Adrenal gland (tissue), 12 donors: Measurements from ENCODE around the gene GON4L. TPM values are rescaled to one million over a fixed set of nuclear protein-coding genes. Genes with fewer than 3 reads are reported as not detected.
"Not testable (repeated sequence)": the region's sequence is repeated elsewhere in the genome, so short reads cannot be mapped to it uniquely, and the experiment has no call there.

Experiments used
- DNase-seq, 7 donors: peaks; one replicate each; pipeline ENCODE4 v3.0.0-alpha.2; 2019 to 2020
- H3K27ac ChIP-seq, 5 donors: fragments of 200-600 bp; sonication (generic) in 4 of 5; 1 replicate in 3 of 5; 2 replicates in 2 of 5; pipeline versions ENCODE4 v1.5.1 to v1.8.0; 2016 to 2020; ENCODE audit warnings: mild to moderate bottlenecking in 1 of 5
- H3K27me3 ChIP-seq: fragments of 200-600 bp; 2 replicates; pipeline ENCODE4 v1.8.0; 2021
- H3K36me3 ChIP-seq, 2 donors: fragments of 200-600 bp; replicated peaks in 1 of 2; 1 replicate in 1 of 2; 2 replicates in 1 of 2; pipeline versions ENCODE4 v1.5.1 to v1.8.0; 2018 to 2022
- H3K4me1 ChIP-seq, 2 donors: fragments of 200-600 bp; replicated peaks in 1 of 2; 1 replicate in 1 of 2; 2 replicates in 1 of 2; pipeline versions ENCODE4 v1.5.1 to v1.8.0; 2018 to 2021
- H3K4me3 ChIP-seq, 4 donors: fragments of 200-600 bp; sonication (generic) in 3 of 4; one replicate each; pipeline ENCODE4 v1.5.1; 2016 to 2018
- H3K9me3 ChIP-seq, 3 donors: fragments of 200-600 bp; sonication (generic) in 1 of 3; replicated peaks in 1 of 3; 1 replicate in 2 of 3; 2 replicates in 1 of 3; pipeline versions ENCODE4 v1.5.1 to v1.8.0; 2016 to 2021
- POLR2A ChIP-seq, 2 donors: fragments of 450-650 bp; IDR thresholded peaks; one replicate each; pipeline ENCODE4 v1.6.1; 2017; ENCODE audit warnings: antibody characterized with exemption in 2 of 2, mild to moderate bottlenecking in 2 of 2, moderate library complexity in 1 of 2
- WGBS, 4 donors: extraction: QIAGEN DNeasy Blood & Tissue Kit in 2 of 4; methylation state at CpG; one replicate each; pipeline versions ENCODE4 v1.1.5 to v1.1.7; 2013 to 2017; 5-methylcytosine and 5-hydroxymethylcytosine counted together
- intact Hi-C, 2 donors: fragments of 100-400 bp; cut with DNase I; formaldehyde crosslinking; loops; one replicate each; pipeline versions ENCODE4 v1.14.1 to v1.15.0; 2022 to 2023
- polyA plus RNA-seq, 3 donors: library from polyadenylated mRNA; stranded (reverse); fragments of 200-250 nt in 2 of 3; fragments of 350-450 nt in 1 of 3; fragmentation: Illumina TruSeq in 1 of 3; extraction: RNeasy Lipid Tissue Mini Kit (QIAGEN cat#74804) in 1 of 3; gene quantifications; one replicate each; pipeline ENCODE4 v1.2.3, GENCODE V29; 2013 to 2014
- total RNA-seq, 9 donors: library from RNA; depleted of rRNA in 4 of 9; stranded (reverse); fragments of >200 nt in 4 of 9; fragments of 120-200 nt in 1 of 9; fragmentation: NEBNext Ultra II Directional in 1 of 9; extraction: Animal tissue kit (Norgen Biotek cat#: 25700) in 1 of 9; gene quantifications; one replicate each; pipeline versions ENCODE4 v1.1.0 to v1.2.4, GENCODE V29; 2013 to 2023
- TF ChIP-seq, protein P1 (sequence below), 6 experiments: fragments of 450-650 bp in 4 of 6; fragments of 200-600 bp in 2 of 6; sonication (generic) in 1 of 6; IDR thresholded peaks; 1 replicate in 5 of 6; 2 replicates in 1 of 6; pipeline versions ENCODE4 v1.5.1 to v1.8.0; 2016 to 2021; ENCODE audit warnings: antibody characterized with exemption in 6 of 6, mild to moderate bottlenecking in 2 of 6, moderate library complexity in 1 of 6
- donor health status: healthy with polysubstance abuse.
- donor health status: Bipolar disorder and iron deficiency.
- donor health status: DM: yes; HTN: yes; CAD: no.
- donor health status: DM: no; HTN: no; CAD: no.
- donor health status: DM: no; HTN: no; CAD: no.
- donor health status: DM: yes; HTN: yes; CAD: no.

GON4L gene
- total and polyA plus RNA-seq, 12 donors = 13.7 to 41.7 (median 35.0) TPM

DNA sequence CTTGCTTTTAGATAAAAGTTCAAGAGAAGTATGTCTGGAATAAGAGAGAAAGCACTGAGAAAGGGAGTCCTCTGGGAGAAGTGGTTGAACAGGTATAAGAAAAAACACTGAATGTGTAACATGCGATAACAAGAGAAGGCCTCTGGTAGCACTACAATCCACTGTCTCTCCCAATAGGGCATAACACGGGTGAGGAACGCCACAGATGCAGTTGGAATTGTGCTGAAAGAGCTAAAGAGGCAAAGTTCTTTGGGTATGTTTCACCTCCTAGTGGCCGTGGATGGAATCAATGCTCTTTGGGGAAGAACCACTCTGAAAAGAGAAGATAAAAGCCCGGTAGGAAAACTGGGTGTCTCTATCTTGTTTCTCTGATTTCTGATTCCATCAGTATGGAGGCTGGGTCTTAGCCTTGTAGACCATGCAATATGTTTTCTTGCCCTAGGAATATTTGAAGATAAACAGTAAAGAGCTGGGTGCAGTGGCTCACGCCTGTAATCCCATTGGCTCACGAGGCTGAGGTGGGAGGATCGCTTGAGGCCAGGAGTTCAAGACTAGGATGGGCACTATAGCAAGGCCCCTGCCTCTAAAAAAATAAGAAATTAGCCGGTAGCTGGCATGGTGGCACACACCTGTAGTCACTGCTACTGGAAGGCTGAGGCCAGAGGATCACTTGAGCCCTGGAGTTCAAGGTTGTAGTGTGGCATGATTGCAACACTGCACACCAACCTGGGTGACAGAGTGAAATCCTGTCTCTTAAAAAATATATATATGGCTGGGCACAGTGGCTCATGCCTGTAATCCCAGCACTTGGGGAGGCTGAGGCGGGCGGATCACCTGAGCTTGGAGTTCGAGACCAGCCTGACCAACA lies 127.7 kb downstream of the GON4L start:
- DNase-seq = peak; percentile 51 to 85 (median 71)
- no peak overlapping the region for H3K4me3 ChIP-seq
- no peaks in the 10 kb centered on the region for H3K27me3 ChIP-seq
- intact Hi-C loops = no loop called here
- peaks cover 0 to 37% of the 10 kb centered on the region in 2 donors for H3K36me3 ChIP-seq
- peaks cover 0 to 5% of the 10 kb centered on the region in 2 donors for H3K4me1 ChIP-seq
- no peak for TF ChIP-seq POLR2A (IDR thresholded peaks at IDR 0.05)
- TF ChIP-seq, protein P1, sequence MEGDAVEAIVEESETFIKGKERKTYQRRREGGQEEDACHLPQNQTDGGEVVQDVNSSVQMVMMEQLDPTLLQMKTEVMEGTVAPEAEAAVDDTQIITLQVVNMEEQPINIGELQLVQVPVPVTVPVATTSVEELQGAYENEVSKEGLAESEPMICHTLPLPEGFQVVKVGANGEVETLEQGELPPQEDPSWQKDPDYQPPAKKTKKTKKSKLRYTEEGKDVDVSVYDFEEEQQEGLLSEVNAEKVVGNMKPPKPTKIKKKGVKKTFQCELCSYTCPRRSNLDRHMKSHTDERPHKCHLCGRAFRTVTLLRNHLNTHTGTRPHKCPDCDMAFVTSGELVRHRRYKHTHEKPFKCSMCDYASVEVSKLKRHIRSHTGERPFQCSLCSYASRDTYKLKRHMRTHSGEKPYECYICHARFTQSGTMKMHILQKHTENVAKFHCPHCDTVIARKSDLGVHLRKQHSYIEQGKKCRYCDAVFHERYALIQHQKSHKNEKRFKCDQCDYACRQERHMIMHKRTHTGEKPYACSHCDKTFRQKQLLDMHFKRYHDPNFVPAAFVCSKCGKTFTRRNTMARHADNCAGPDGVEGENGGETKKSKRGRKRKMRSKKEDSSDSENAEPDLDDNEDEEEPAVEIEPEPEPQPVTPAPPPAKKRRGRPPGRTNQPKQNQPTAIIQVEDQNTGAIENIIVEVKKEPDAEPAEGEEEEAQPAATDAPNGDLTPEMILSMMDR (IDR thresholded peaks at IDR 0.05) = peak; percentile 49 to 76 (median 64)
- no peaks in the 10 kb centered on the region for H3K9me3 ChIP-seq
- H3K27ac ChIP-seq = peak overlapping the region in 1 of 5 donors; percentile 9
- 59 to 64% (median 61%) methylated on average over 12 of the region's 12 CpGs for WGBS, 4 donors

DNA sequence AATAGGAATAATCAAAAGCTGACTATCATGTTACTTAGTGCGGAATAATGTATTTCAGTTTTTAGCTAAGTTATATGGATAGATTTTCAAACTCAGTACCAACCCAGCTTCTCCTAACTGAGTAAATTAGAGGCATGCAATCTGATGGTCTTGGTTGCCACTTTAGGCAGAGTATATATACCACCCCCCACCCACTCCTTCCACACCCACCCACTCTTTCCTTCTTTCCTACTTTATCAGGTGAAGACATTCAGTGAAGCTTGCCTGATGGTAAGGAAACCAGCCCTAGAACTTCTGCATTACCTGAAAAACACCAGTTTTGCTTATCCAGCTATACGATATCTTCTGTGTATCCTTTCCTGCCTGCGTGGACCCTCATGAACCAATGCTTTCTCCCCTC lies 131.9 kb downstream of the GON4L start:
- Histone ChIP-seq H3K27ac (no peak overlapping the region), H3K27me3 (no peaks in the 10 kb centered on the region), H3K4me1 (peaks cover 0 to 5% of the 10 kb centered on the region in 2 donors), H3K9me3 (no peaks in the 10 kb centered on the region), H3K4me3 (no peak overlapping the region), H3K36me3 (peaks cover 0 to 29% of the 10 kb centered on the region in 2 donors)
- intact Hi-C loops = no loop called here
- TF ChIP-seq POLR2A (IDR thresholded peaks at IDR 0.05) = no peak
- TF ChIP-seq, protein P1 (IDR thresholded peaks at IDR 0.05) = no peak
- 98 to 99% (median 98%) methylated on average over 3 of the region's 3 CpGs for WGBS, 4 donors
- no peak for DNase-seq

DNA sequence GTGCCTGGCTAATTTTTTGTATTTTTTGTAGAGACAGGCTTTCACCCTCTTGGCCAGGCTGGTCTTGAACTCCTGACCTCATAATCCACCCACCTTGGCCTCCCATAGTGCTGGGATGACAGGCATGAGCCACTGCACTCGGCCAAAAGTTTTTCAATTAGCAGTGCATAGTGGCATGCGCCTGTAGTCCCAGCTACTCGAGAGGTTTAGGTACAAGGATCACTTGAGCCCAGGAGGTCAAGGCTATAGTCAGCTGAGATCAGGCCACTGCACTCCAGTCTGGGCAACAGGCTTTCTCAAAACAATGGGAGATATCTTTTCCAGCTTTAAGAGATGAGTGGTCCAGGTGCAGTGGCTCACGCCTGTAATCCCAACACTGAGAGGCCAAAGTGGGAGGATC lies 137.3 kb downstream of the GON4L start:
- DNase-seq = no peak
- no peak overlapping the region for H3K4me3 ChIP-seq
- H3K9me3 ChIP-seq = no peaks in the 10 kb centered on the region
- no peaks in the 10 kb centered on the region for H3K4me1 ChIP-seq
- TF ChIP-seq, protein P1 (IDR thresholded peaks at IDR 0.05) = no peak
- TF ChIP-seq POLR2A (IDR thresholded peaks at IDR 0.05) = no peak
- H3K27me3 ChIP-seq = no peaks in the 10 kb centered on the region
- no peak overlapping the region for H3K27ac ChIP-seq
- intact Hi-C loops = no loop called here
- H3K36me3 ChIP-seq = peaks cover 0 to 6% of the 10 kb centered on the region in 2 donors
- WGBS, 4 donors = 71 to 93% (median 87%) methylated on average over 2 to 4 of the region's 4 CpGs

- H3K4me3 ChIP-seq, H3K36me3 ChIP-seq, H3K27me3 ChIP-seq, intact Hi-C loops, H3K27ac ChIP-seq, H3K4me1 ChIP-seq, H3K9me3 ChIP-seq, DNase-seq: not testable (repeated sequence)
- WGBS, 4 donors = 85 to 95% (median 90%) methylated on average over 6 of the region's 6 CpGs
Measured at GRCh38 chr1:155718524-155719115, 138.4 kb downstream of the GON4L start.
